Ectodermal cell (in vitro differentiated cells): Measurements from ENCODE around the gene PRR16. TPM values are rescaled to one million over a fixed set of nuclear protein-coding genes. Genes with fewer than 3 reads are reported as not detected.
A peak's percentile ranks its signal among the peaks of the same experiment; 100 is the strongest.
"Not testable (repeated sequence)": the region's sequence is repeated elsewhere in the genome, so short reads cannot be mapped to it uniquely, and the experiment has no call there.

Experiments
- H3K27ac ChIP-seq: 2 replicates; pipeline ENCODE4 v1.7.0; 2013; ENCODE audit warnings: mild to moderate bottlenecking, low read depth, low read length; ENCODE audit not compliant: insufficient read depth, poor library complexity, severe bottlenecking
- H3K27me3 ChIP-seq: 2 replicates; pipeline ENCODE4 v1.7.0; 2013; ENCODE audit warnings: mild to moderate bottlenecking, low read length; ENCODE audit not compliant: insufficient read depth, control insufficient read depth, poor library complexity, severe bottlenecking
- H3K36me3 ChIP-seq: one replicate; pipeline ENCODE4 v1.7.0; 2013; ENCODE audit warnings: low read length; ENCODE audit not compliant: control insufficient read depth, insufficient read depth
- H3K4me1 ChIP-seq: one replicate; pipeline ENCODE4 v1.7.0; 2013; ENCODE audit warnings: low read length; ENCODE audit not compliant: control insufficient read depth, insufficient read depth
- H3K4me3 ChIP-seq: 2 replicates; pipeline ENCODE4 v1.7.0; 2013; ENCODE audit warnings: low read depth, low read length, control low read depth; ENCODE audit not compliant: insufficient read depth
- H3K9me3 ChIP-seq: 2 replicates; pipeline ENCODE4 v1.7.0; 2013; ENCODE audit warnings: mild to moderate bottlenecking, low read length, moderate library complexity; ENCODE audit not compliant: control insufficient read depth
- WGBS, 2 experiments: methylation state at CpG; one replicate each; pipeline ENCODE4 v1.1.7; 2013; ENCODE audit warnings: missing lambda C conversion rate in 2 of 2; 5-methylcytosine and 5-hydroxymethylcytosine counted together
- polyA plus RNA-seq, 4 experiments: library from polyadenylated mRNA; stranded (reverse); fragments of 50-300 nt; gene quantifications; one replicate each; pipeline ENCODE4 v1.2.3, GENCODE V29; 2013

Gene PRR16
- 0.56 TPM for polyA plus RNA-seq (2013, experiment 1 of 4)
- not detected for polyA plus RNA-seq (2013, experiment 2 of 4)
- 0.27 TPM for polyA plus RNA-seq (2013, experiment 3 of 4)
- polyA plus RNA-seq (2013, experiment 4 of 4), result 0.32 TPM

DNA sequence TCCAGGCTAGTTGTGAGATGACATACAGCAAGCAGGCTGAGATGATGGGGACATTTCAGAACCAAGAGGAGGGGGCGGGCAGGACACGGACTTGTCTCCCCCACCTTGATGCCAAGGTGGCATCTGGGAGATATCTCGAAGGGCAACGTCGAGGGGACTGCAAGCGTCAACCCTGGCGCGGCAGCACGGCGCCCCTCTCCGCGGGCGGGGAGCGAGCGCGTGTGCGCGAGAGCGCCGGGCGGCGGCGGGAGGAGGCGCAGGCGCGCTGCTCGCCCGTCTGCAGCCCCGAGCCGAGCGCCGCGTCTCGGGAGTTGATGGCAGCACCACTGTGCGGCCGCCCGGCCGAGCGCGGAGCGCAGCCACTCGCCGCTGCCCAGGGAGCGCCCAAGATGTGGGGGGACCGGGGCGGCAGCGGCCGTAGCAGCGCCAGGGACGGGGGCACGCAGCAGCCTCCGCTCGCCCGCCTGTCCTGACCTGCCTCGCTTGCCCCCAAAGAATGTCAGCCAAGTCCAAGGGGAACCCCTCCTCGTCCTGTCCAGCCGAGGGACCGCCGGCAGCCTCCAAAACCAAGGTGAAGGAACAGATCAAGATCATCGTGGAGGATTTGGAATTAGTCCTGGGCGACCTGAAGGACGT lies at the start of gene PRR16:
PRR16 (plus strand) TSS at position 310 of the 636 bp plus-strand sequence.
- Histone ChIP-seq H3K4me3 (peak within 1 kb of the TSS; percentile 45), H3K27me3 (peaks cover 44% of the 10 kb centered on the region), H3K27ac (no peak within 1 kb of the TSS), H3K4me1 (peaks cover 15% of the 10 kb centered on the region), H3K36me3 (no peaks in the 10 kb centered on the region), H3K9me3 (no peaks in the 10 kb centered on the region)
- WGBS, 2 experiments, result 1% methylated on average over 62 of the region's 62 CpGs

- H3K36me3 ChIP-seq, result no peaks in the 10 kb centered on the region
- H3K4me1 ChIP-seq, result no peaks in the 10 kb centered on the region
- H3K4me3 ChIP-seq, result no peak overlapping the region
- H3K27me3 ChIP-seq, result no peaks in the 10 kb centered on the region
- no peak overlapping the region for H3K27ac ChIP-seq
- H3K9me3 ChIP-seq, result no peaks in the 10 kb centered on the region
- 94 to 100% methylated on average over 1 of the region's 1 CpG for WGBS, 2 experiments
Observed at GRCh38 chr5:120415985-120416384, 48.1 kb upstream of the PRR16 start.

DNA sequence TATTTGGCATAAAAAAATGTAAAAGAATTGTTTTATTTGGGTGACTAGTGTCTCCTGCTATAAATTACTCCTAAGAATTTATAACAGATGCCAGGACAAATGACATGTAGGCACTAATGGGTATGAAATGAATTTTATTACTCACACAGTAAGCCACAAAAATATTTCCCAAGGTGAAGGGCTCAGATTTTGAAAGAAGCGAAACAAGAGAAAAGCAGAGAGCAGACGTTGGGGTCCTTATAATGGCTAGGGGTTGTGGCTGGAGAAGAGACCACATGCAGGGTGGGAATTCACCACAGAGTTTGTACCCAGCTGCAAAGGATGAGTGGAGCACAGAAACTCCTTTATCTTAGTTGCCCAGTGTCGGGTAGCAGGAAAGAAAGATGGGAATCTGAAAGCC lies 45.0 kb upstream of the PRR16 start:
- Histone ChIP-seq H3K4me3 (no peak overlapping the region), H3K9me3 (no peaks in the 10 kb centered on the region), H3K27ac (no peak overlapping the region), H3K4me1 (no peaks in the 10 kb centered on the region), H3K36me3 (no peaks in the 10 kb centered on the region), H3K27me3 (no peaks in the 10 kb centered on the region)
- 53 to 58% methylated on average over 2 to 3 of the region's 3 CpGs for WGBS, 2 experiments

DNA sequence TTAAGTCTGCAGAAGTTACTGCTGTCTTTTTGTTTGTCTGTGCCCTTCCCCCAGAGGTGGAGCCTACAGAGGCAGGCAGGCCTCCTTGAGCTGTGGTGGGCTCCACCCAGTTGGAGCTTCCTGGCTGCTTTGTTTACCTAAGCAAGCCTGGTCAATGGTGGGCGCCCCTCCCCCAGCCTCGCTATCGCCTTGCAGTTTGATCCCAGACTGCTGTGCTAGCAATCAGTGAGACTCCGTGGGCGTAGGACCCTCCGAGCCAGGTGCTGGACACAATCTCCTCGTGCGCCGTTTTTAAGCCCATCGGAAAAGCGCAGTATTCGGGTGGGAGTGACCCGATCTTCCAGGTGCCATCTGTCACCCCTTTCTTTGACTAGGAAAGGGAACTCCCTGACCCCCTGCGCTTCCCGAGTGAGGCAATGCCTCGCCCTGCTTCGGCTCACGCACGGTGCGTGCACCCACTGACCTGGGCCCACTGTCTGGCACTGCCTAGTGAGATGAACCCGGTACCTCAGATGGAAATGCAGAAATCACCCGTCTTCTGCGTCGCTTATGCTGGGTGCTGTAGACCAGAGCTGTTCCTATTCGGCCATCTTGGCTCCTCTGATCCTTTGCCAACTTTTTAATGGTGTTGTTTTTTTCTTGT lies 37.3 kb upstream of the PRR16 start:
- H3K27me3 ChIP-seq, H3K4me3 ChIP-seq, H3K9me3 ChIP-seq, H3K4me1 ChIP-seq, H3K36me3 ChIP-seq, H3K27ac ChIP-seq: not testable (repeated sequence)
- 91 to 93% methylated on average over 25 of the region's 25 CpGs for WGBS, 2 experiments

DNA sequence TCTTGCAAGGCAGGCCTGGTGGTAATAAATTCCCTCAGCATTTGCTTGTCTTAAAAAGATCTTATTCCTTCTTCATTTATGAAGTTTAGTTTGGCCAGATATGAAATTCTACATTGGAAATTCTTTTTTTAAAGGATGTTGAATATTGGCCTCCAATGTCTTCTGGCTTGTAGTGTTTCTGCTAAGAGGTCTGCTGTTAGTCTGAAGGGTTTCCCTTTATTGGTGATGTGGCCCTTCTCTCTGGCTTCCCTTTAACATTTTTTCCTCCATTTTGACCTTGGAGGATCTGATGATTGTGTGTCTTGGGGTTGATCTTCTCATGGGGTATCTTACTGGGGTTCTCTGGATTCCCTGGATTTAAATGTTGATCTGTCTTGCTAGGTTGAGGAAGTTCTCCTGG lies 33.5 kb upstream of the PRR16 start:
- H3K4me1 ChIP-seq, result no peaks in the 10 kb centered on the region
- no peak overlapping the region for H3K27ac ChIP-seq
- no peaks in the 10 kb centered on the region for H3K36me3 ChIP-seq
- H3K9me3 ChIP-seq, result no peaks in the 10 kb centered on the region
- no peaks in the 10 kb centered on the region for H3K27me3 ChIP-seq
- no peak overlapping the region for H3K4me3 ChIP-seq

GRCh38 chr5:120432861-120433260 lies 31.2 kb upstream of the PRR16 start:
- Histone ChIP-seq H3K9me3 (no peaks in the 10 kb centered on the region), H3K27me3 (no peaks in the 10 kb centered on the region), H3K36me3 (no peaks in the 10 kb centered on the region), H3K27ac (no peak overlapping the region), H3K4me1 (no peaks in the 10 kb centered on the region), H3K4me3 (no peak overlapping the region)

- H3K36me3 ChIP-seq, result no peaks in the 10 kb centered on the region
- 92 to 100% methylated on average over 2 of the region's 2 CpGs for WGBS, 2 experiments
- H3K27ac ChIP-seq, result no peak overlapping the region
- H3K4me1 ChIP-seq, result no peaks in the 10 kb centered on the region
- H3K27me3 ChIP-seq, result no peaks in the 10 kb centered on the region
- H3K9me3 ChIP-seq, result no peaks in the 10 kb centered on the region
- H3K4me3 ChIP-seq, result no peak overlapping the region
Observed at GRCh38 chr5:120435129-120435528, 29.0 kb upstream of the PRR16 start.

DNA sequence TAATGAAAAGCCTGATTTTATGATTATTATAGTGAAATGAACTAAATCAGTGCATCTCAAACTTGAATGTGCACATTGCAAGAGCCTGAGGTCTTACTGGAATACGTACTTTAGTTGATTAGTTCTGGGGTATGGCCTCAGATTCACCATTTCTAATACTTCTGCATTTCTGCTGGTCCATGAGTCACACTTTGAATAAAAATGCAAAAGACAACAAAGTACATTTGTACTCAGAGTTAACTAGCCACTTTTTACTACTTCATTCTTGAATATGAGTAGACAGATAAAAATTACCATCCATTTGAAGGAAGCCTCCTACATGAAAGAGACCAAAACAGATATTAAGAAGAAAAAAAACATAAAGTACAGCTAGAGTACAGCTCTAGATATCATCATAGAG lies 27.1 kb upstream of the PRR16 start:
- WGBS, 2 experiments, result 95 to 100% methylated on average over 1 of the region's 1 CpG
- Histone ChIP-seq H3K36me3 (no peaks in the 10 kb centered on the region), H3K4me3 (no peak overlapping the region)

DNA sequence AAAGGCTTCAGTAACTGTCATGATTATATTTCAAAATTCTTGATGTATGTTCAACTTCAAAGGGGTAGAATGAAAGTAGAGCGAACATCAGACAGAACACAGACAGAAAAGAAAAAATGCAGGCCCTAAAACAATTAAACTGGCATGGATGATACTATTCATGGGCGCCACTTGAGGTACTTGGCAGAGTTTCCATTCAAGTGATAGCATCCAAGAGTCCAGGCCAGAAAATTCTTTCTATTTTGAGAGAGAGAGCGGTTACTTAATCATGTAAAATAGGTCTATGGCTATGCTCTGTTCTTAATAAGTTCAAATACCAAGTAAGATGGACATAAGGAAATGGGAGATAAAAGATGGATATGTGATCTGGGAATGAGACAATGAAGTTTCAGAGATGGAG lies 21.4 kb upstream of the PRR16 start:
- Histone ChIP-seq H3K4me3 (no peak overlapping the region), H3K27me3 (no peaks in the 10 kb centered on the region), H3K27ac (no peak overlapping the region), H3K9me3 (no peaks in the 10 kb centered on the region), H3K36me3 (no peaks in the 10 kb centered on the region), H3K4me1 (peaks cover 6% of the 10 kb centered on the region)
- 92 to 100% methylated on average over 3 of the region's 3 CpGs for WGBS, 2 experiments

More for the DNA sequence above, 27.1 kb upstream of the PRR16 start:
- no peaks in the 10 kb centered on the region for H3K4me1 ChIP-seq
- no peaks in the 10 kb centered on the region for H3K27me3 ChIP-seq
- no peaks in the 10 kb centered on the region for H3K9me3 ChIP-seq
- no peak overlapping the region for H3K27ac ChIP-seq

- Histone ChIP-seq H3K4me1 (peaks cover 6% of the 10 kb centered on the region), H3K4me3 (no peak overlapping the region), H3K27me3 (no peaks in the 10 kb centered on the region), H3K36me3 (no peaks in the 10 kb centered on the region), H3K9me3 (no peaks in the 10 kb centered on the region), H3K27ac (no peak overlapping the region)
- 96 to 100% methylated on average over 2 of the region's 2 CpGs for WGBS, 2 experiments
Observed at GRCh38 chr5:120443607-120444006, 20.5 kb upstream of the PRR16 start.
